Measurements from ENCODE around the gene L3MBTL4. TPM values are rescaled to one million over a fixed set of nuclear protein-coding genes. Genes with fewer than 3 reads are reported as not detected.
"Not testable (repeated sequence)": the region's sequence is repeated elsewhere in the genome, so short reads cannot be mapped to it uniquely, and the experiment has no call there.

Gene L3MBTL4
- total RNA-seq, 2 experiments from 2014 or later, result 0.20 TPM; not detected in 1

GRCh38 chr18:6047596-6047995 is 367.1 kb downstream of the L3MBTL4 start:
- POLR2A ChIA-PET; DNase-seq; H3K27me3 Mint-ChIP-seq; H3K27ac Mint-ChIP-seq; CTCF ChIA-PET; H3K36me3 Mint-ChIP-seq (ENCODE audit: low read depth); H3K4me1 Mint-ChIP-seq; H3K4me3 Mint-ChIP-seq: not testable (repeated sequence)
- H3K9me3 Mint-ChIP-seq, result peaks cover 18% of the 10 kb centered on the region

GRCh38 chr18:6044773-6045172 is 369.9 kb downstream of the L3MBTL4 start:
- CTCF ChIA-PET, result no interaction called here
- H3K4me1 Mint-ChIP-seq, result no peaks in the 10 kb centered on the region

GRCh38 chr18:6044319-6044718 is 370.4 kb downstream of the L3MBTL4 start:
- ChIA-PET CTCF (no interaction called here), POLR2A (no interaction called here)
- H3K4me1 Mint-ChIP-seq, result no peaks in the 10 kb centered on the region
- no peak overlapping the region for H3K27ac Mint-ChIP-seq
- no peaks in the 10 kb centered on the region for H3K36me3 Mint-ChIP-seq (ENCODE audit: low read depth)
- no peaks in the 10 kb centered on the region for H3K27me3 Mint-ChIP-seq
- H3K4me3 Mint-ChIP-seq, result no peak overlapping the region
- no peak for DNase-seq
- H3K9me3 Mint-ChIP-seq, result peaks cover 21% of the 10 kb centered on the region

More at GRCh38 chr18:6044773-6045172, 369.9 kb downstream of the L3MBTL4 start:
- DNase-seq, result no peak
- POLR2A ChIA-PET, result no interaction called here
- Mint-ChIP-seq H3K27me3 (no peaks in the 10 kb centered on the region), H3K4me3 (no peak overlapping the region), H3K27ac (no peak overlapping the region), H3K36me3 (ENCODE audit: low read depth) (no peaks in the 10 kb centered on the region), H3K9me3 (peaks cover 21% of the 10 kb centered on the region)

DNA sequence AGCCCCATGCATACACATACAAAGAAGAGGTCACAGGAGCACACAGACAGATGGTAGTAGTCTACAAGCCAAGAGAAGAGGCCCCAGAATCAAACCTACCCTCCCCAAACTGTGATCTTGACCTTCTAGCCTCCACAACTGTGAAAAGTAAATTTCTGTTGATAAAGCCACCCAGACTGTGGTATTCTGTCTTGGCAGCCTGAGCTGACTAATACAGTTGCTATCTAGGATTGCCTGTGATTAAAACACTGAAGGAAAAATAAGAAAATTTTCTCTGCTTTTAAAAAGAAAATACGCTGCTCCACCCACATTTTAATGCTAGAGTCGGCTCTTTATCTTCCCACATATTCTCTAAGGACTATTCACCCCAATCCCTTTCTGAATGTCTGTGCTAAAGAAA is 375.7 kb downstream of the L3MBTL4 start:
- CTCF ChIA-PET, result no interaction called here
- POLR2A ChIA-PET, result no interaction called here

GRCh38 chr18:6031442-6031841 is 383.3 kb downstream of the L3MBTL4 start:
- POLR2A ChIA-PET, result no interaction called here
- no peaks in the 10 kb centered on the region for H3K36me3 Mint-ChIP-seq (ENCODE audit: low read depth)
- H3K4me3 Mint-ChIP-seq, result no peak overlapping the region

More for the DNA sequence above, 375.7 kb downstream of the L3MBTL4 start:
- no peak for DNase-seq
- Mint-ChIP-seq H3K9me3 (peaks cover 18% of the 10 kb centered on the region), H3K4me1 (no peaks in the 10 kb centered on the region), H3K36me3 (ENCODE audit: low read depth) (no peaks in the 10 kb centered on the region), H3K27ac (no peak overlapping the region), H3K4me3 (no peak overlapping the region), H3K27me3 (no peaks in the 10 kb centered on the region)

GRCh38 chr18:6031002-6031401 is 383.7 kb downstream of the L3MBTL4 start:
- ChIA-PET CTCF (no interaction called here), POLR2A (no interaction called here)
- DNase-seq, result no peak
- H3K4me3 Mint-ChIP-seq, result no peak overlapping the region
- H3K27me3 Mint-ChIP-seq, result no peaks in the 10 kb centered on the region
- no peak overlapping the region for H3K27ac Mint-ChIP-seq
- no peaks in the 10 kb centered on the region for H3K36me3 Mint-ChIP-seq (ENCODE audit: low read depth)
- peaks cover 4% of the 10 kb centered on the region for H3K9me3 Mint-ChIP-seq
- no peaks in the 10 kb centered on the region for H3K4me1 Mint-ChIP-seq

More at GRCh38 chr18:6031442-6031841, 383.3 kb downstream of the L3MBTL4 start:
- Mint-ChIP-seq H3K4me1 (no peaks in the 10 kb centered on the region), H3K27ac (no peak overlapping the region), H3K27me3 (no peaks in the 10 kb centered on the region), H3K9me3 (peaks cover 5% of the 10 kb centered on the region)
- DNase-seq, result no peak
- CTCF ChIA-PET, result no interaction called here

DNA sequence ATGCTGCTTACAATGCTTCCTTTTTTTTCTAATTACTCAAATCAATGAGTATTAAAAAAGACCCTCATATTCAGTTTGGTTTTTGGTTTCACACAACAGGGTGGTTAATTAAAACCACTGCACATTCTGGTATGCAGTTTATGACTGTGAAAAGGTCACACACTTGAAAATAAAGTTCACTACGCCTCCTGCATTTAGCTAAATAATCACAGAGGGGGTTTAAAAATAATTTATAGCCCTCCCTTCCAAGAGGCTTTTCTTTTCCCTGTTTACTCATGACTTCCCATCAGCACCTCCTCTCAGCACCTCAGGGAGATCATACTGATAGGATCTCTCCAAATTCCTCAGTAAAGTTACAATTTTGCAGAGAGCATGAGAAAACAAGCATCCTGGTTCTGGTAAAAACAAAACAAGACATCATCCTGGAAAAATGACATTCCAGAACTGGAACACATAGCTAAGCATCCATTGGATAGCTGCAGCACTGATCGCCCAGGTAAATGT is 389.9 kb downstream of the L3MBTL4 start:
- H3K27me3 Mint-ChIP-seq, result no peaks in the 10 kb centered on the region
- no peak overlapping the region for H3K4me3 Mint-ChIP-seq
- POLR2A ChIA-PET, result no interaction called here
- no peak for DNase-seq
- H3K9me3 Mint-ChIP-seq, result peaks cover 2% of the 10 kb centered on the region
- no peaks in the 10 kb centered on the region for H3K4me1 Mint-ChIP-seq
- no peaks in the 10 kb centered on the region for H3K36me3 Mint-ChIP-seq (ENCODE audit: low read depth)
- CTCF ChIA-PET, result no interaction called here
- no peak overlapping the region for H3K27ac Mint-ChIP-seq

GRCh38 chr18:6023551-6023950 is 391.2 kb downstream of the L3MBTL4 start:
- H3K27me3 Mint-ChIP-seq, result no peaks in the 10 kb centered on the region
- H3K36me3 Mint-ChIP-seq (ENCODE audit: low read depth), result no peaks in the 10 kb centered on the region
- DNase-seq, result no peak
- CTCF ChIA-PET, result no interaction called here
- H3K9me3 Mint-ChIP-seq, result peaks cover 2% of the 10 kb centered on the region
- no peak overlapping the region for H3K27ac Mint-ChIP-seq
- H3K4me3 Mint-ChIP-seq, result no peak overlapping the region
- POLR2A ChIA-PET, result no interaction called here
- no peaks in the 10 kb centered on the region for H3K4me1 Mint-ChIP-seq

- peaks cover 2% of the 10 kb centered on the region for H3K9me3 Mint-ChIP-seq
- no peaks in the 10 kb centered on the region for H3K36me3 Mint-ChIP-seq (ENCODE audit: low read depth)
- no peaks in the 10 kb centered on the region for H3K27me3 Mint-ChIP-seq
- no peaks in the 10 kb centered on the region for H3K4me1 Mint-ChIP-seq
- H3K27ac Mint-ChIP-seq, result no peak overlapping the region
- no peak for DNase-seq
- H3K4me3 Mint-ChIP-seq, result no peak overlapping the region
- ChIA-PET CTCF (no interaction called here), POLR2A (no interaction called here)
Observed at GRCh38 chr18:6022845-6023244, 391.9 kb downstream of the L3MBTL4 start.

DNA sequence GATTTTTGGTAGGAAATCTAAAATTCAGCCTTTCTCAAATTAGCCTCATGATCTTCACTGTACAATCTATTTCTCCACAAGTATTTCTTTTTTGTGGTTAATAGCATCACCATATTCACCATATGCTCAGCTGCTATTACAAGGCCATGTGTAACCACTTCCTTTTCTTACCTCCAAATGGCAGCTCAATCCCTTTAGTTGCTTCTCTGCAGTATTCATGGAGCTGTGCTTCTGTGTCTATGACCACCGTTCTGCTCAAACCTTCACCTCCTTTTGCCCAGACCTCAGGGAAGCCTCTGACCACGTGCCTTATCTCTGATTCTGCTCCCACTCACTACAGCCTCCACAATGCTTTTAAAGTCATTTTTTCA is 392.7 kb downstream of the L3MBTL4 start:
- H3K4me3 Mint-ChIP-seq, result no peak overlapping the region
- H3K27ac Mint-ChIP-seq, result no peak overlapping the region
- DNase-seq, result no peak
- peaks cover 2% of the 10 kb centered on the region for H3K9me3 Mint-ChIP-seq
- H3K27me3 Mint-ChIP-seq, result no peaks in the 10 kb centered on the region
- ChIA-PET CTCF (no interaction called here), POLR2A (no interaction called here)
- no peaks in the 10 kb centered on the region for H3K36me3 Mint-ChIP-seq (ENCODE audit: low read depth)
- no peaks in the 10 kb centered on the region for H3K4me1 Mint-ChIP-seq

DNA sequence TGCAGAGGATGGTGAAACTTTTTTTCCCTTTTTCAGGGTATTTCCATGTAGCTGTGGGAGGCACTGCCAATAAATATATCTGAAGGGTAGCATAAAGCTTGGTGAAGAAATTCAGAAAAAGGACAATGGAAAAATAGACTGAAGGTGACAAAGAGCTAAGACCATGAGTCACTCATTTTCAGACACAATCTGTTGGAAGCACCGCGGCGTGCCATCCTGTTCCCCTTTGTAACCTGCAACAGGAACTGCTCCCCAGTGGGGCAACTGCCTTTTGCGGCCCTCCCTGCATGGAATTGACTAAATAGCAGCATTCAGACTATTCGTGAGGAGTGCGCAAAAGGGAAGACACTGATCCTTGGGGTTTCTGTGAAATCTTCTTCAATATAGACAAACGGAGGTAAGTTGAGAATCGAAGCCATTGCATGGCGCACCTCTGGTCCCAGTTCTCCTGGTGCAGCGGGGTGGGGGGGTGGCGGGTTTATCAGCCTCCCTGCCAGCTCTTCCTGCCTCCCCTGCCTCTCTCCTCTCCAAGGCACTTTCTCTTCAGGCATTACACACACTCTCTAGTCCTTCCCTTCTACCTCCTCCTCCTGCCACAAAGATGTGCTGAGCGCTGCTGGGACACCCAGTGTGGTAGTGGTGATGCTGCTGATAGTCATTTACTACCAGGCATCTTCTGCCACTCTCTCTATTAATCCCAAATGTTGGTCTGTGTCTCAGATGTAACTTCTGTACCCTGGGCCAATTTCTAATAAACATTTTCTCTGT is 393.2 kb downstream of the L3MBTL4 start:
- CTCF ChIA-PET, result no interaction called here
- H3K36me3 Mint-ChIP-seq (ENCODE audit: low read depth), result no peaks in the 10 kb centered on the region
- no peak overlapping the region for H3K27ac Mint-ChIP-seq
- no peak for DNase-seq
- no peaks in the 10 kb centered on the region for H3K4me1 Mint-ChIP-seq
- no peak overlapping the region for H3K4me3 Mint-ChIP-seq
- no peaks in the 10 kb centered on the region for H3K27me3 Mint-ChIP-seq
- POLR2A ChIA-PET, result no interaction called here
- peaks cover 2% of the 10 kb centered on the region for H3K9me3 Mint-ChIP-seq

DNA sequence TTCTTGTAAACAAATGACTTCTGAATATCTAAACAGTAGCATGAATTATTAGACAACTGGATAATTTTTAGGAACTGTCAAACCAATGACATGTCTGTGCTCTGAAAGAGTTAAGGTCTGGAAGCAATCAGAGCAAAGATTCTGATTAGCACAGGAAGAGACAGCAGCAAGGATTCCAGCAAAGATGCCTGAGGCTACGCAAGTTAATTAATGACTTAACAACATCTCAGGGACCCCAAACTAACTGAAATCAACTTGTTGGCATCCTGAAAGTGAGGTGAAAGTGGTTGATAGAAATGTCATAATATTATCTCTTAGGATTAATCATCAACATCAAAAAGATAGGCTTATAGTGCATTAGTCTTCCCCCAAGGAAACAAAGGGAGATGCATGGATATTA is 396.0 kb downstream of the L3MBTL4 start:
- POLR2A ChIA-PET, result no interaction called here
- CTCF ChIA-PET, result interaction anchor here (1.0 kb wide), 1 partner anchor 128 kb away, joined by 3 read pairs; no protein-coding TSS in a partner anchor
- no peak overlapping the region for H3K27ac Mint-ChIP-seq
- no peak for DNase-seq
- peaks cover 2% of the 10 kb centered on the region for H3K9me3 Mint-ChIP-seq
- no peaks in the 10 kb centered on the region for H3K27me3 Mint-ChIP-seq
- no peaks in the 10 kb centered on the region for H3K4me1 Mint-ChIP-seq
- no peak overlapping the region for H3K4me3 Mint-ChIP-seq
- no peaks in the 10 kb centered on the region for H3K36me3 Mint-ChIP-seq (ENCODE audit: low read depth)

- no peak overlapping the region for H3K27ac Mint-ChIP-seq
- H3K4me3 Mint-ChIP-seq, result no peak overlapping the region
Observed at GRCh38 chr18:6017171-6017570, 397.5 kb downstream of the L3MBTL4 start.

DNA sequence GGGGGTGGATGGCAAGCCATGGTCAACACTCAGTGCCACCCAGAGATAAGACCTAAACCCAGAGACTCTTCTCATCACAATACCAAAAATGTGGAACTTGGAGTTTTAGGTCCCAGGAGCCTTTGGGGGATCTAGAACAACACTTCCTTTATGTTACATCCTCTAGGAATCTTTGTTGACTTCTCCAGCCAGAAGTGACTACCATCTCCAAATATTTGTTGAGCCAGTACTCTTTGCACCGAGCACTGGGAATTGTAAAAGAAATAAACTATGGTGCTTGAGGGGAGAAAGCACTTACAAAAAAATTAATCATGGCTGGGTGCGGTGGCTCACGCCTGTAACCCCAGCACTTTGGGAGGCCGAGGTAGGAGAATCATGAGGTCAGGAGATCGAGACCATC is 399.3 kb downstream of the L3MBTL4 start:
- Mint-ChIP-seq H3K4me3 (no peak overlapping the region), H3K27me3 (no peaks in the 10 kb centered on the region), H3K4me1 (no peaks in the 10 kb centered on the region), H3K9me3 (no peaks in the 10 kb centered on the region), H3K36me3 (ENCODE audit: low read depth) (no peaks in the 10 kb centered on the region), H3K27ac (no peak overlapping the region)
- DNase-seq, result no peak
- POLR2A ChIA-PET, result no interaction called here
- CTCF ChIA-PET, result no interaction called here

More at GRCh38 chr18:6017171-6017570, 397.5 kb downstream of the L3MBTL4 start:
- H3K9me3 Mint-ChIP-seq, result peaks cover 2% of the 10 kb centered on the region
- no peaks in the 10 kb centered on the region for H3K4me1 Mint-ChIP-seq
- no peaks in the 10 kb centered on the region for H3K27me3 Mint-ChIP-seq
- ChIA-PET CTCF (no interaction called here), POLR2A (no interaction called here)
- DNase-seq, result no peak
- no peaks in the 10 kb centered on the region for H3K36me3 Mint-ChIP-seq (ENCODE audit: low read depth)
